Transverse colon (tissue), 4 donors: ENCODE results near the gene SERGEF. TPM values are rescaled to one million over a fixed set of nuclear protein-coding genes. Genes with fewer than 3 reads are reported as not detected.

Experiments
- DNase-seq: peaks from one replicate; pipeline ENCODE4 v3.0.0-alpha.2; 2019
- H3K27ac ChIP-seq, 4 donors: fragments of 200-600 bp; sonication (generic); 2 replicates each; pipeline ENCODE4 v1.5.1; 2016 to 2018; ENCODE audit warnings: inconsistent platforms in 4 of 4
- H3K27me3 ChIP-seq: fragments of 200-600 bp; sonication (generic); 2 replicates; pipeline ENCODE4 v1.5.1; 2017; ENCODE audit warnings: inconsistent platforms
- H3K36me3 ChIP-seq, 4 donors: fragments of 200-600 bp; sonication (generic); 2 replicates each; pipeline ENCODE4 v1.5.1; 2017 to 2019; ENCODE audit warnings: inconsistent platforms in 4 of 4
- H3K4me1 ChIP-seq, 4 donors: fragments of 200-600 bp; sonication (generic); 2 replicates each; pipeline ENCODE4 v1.5.1; 2017 to 2020; ENCODE audit warnings: inconsistent platforms in 4 of 4
- H3K4me3 ChIP-seq, 4 donors: fragments of 200-600 bp; sonication (generic); 1 replicate in 1 of 4; 2 replicates in 3 of 4; pipeline versions ENCODE4 v1.5.1 to v1.6.1; 2017 to 2019; ENCODE audit warnings: inconsistent platforms in 4 of 4
- H3K9me3 ChIP-seq, 2 donors: fragments of 200-600 bp; sonication (generic); 2 replicates each; pipeline ENCODE4 v1.5.1; 2017 to 2019; ENCODE audit warnings: inconsistent platforms in 2 of 2
- EP300 ChIP-seq: sonication (generic); formaldehyde crosslinking; IDR thresholded peaks from one replicate; pipeline ENCODE4 v1.6.1; 2017; ENCODE audit warnings: antibody characterized with exemption, low read depth
- POLR2A ChIP-seq: fragments of 450-650 bp; IDR thresholded peaks from one replicate; pipeline ENCODE4 v1.6.1; 2016; ENCODE audit warnings: antibody characterized with exemption, mild to moderate bottlenecking, moderate library complexity
- POLR2AphosphoS5 ChIP-seq, 3 donors: sonication (generic); formaldehyde crosslinking; IDR thresholded peaks; one replicate each; pipeline ENCODE4 v1.6.1; 2016; ENCODE audit warnings: antibody characterized with exemption in 3 of 3
- WGBS, 2 donors: methylation state at CpG; one replicate each; pipeline ENCODE4 v1.1.5; 2018; ENCODE audit warnings: low coverage in 1 of 2; 5-methylcytosine and 5-hydroxymethylcytosine counted together
- in situ Hi-C, 4 donors: fragments of 200-750 bp; cut with MboI; loops; one replicate each; pipeline versions ENCODE4 v1.15.0 to v1.15.1; 2017; ENCODE audit warnings: low sequenced_read_pairs in 3 of 4, low pct_ligation_motif_present in 1 of 4, low pct_unique_long_range_greater_than_20kb in 1 of 4
- intact Hi-C: fragments of 100-400 bp; cut with DNase I; formaldehyde crosslinking; loops from one replicate; pipeline ENCODE4 v1.15.1; 2023; ENCODE audit warnings: low total_unique reads
- total RNA-seq, 4 donors: library from RNA; depleted of rRNA; stranded (reverse); fragments of >200 nt; gene quantifications; one replicate each; pipeline ENCODE4 v1.1.0, GENCODE V29; 2016
- TF ChIP-seq, protein P1 (sequence below), 5 experiments: fragments of 200-600 bp in 3 of 5; fragments of 450-650 bp in 2 of 5; sonication (generic) in 3 of 5; IDR thresholded peaks; 1 replicate in 2 of 5; 2 replicates in 3 of 5; pipeline ENCODE4 v1.5.1; 2016 to 2017; ENCODE audit warnings: antibody characterized with exemption in 5 of 5, inconsistent platforms in 3 of 5, mild to moderate bottlenecking in 2 of 5, moderate library complexity in 1 of 5

SERGEF gene
- total RNA-seq, 4 donors from 2014 or later: 11.6 to 28.9 (median 19.1) TPM

DNA sequence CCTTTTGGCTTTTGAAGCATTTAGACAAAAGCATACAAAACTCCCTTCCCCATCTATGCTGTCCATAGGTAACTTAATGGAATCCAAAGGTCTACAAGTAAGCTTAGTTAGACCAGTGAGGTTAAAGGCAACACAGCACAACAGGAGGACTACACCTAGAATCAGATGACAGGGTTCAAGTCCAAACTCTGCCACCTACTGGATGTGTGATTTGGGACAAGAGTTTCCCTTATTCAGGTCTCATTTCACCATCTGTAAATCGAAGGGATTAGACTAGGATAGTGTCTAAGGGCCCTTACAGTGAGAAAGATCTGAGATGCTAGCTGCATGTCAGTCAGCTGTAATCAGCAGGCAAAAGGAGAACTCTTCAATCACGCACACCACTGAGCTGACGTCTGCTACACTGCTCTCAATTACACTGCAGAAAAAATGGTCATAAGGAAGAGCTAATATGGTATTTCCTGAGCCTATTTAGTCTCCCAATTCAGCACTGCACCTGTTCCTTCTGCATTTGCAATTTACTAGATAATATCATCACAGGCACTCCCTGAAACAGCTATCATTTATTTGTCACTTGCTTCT is 82.2 kb downstream of the SERGEF start:
- Histone ChIP-seq H3K27me3 (no peaks in the 10 kb centered on the region), H3K27ac (no peak overlapping the region), H3K4me3 (no peak overlapping the region), H3K36me3 (peaks cover 0 to 3% (median 0%) of the 10 kb centered on the region in 4 donors), H3K9me3 (no peaks in the 10 kb centered on the region), H3K4me1 (no peaks in the 10 kb centered on the region)
- TF ChIP-seq POLR2AphosphoS5 (IDR thresholded peaks at IDR 0.05) (no peak), EP300 (no peak), POLR2A (no peak)
- TF ChIP-seq, protein P1, sequence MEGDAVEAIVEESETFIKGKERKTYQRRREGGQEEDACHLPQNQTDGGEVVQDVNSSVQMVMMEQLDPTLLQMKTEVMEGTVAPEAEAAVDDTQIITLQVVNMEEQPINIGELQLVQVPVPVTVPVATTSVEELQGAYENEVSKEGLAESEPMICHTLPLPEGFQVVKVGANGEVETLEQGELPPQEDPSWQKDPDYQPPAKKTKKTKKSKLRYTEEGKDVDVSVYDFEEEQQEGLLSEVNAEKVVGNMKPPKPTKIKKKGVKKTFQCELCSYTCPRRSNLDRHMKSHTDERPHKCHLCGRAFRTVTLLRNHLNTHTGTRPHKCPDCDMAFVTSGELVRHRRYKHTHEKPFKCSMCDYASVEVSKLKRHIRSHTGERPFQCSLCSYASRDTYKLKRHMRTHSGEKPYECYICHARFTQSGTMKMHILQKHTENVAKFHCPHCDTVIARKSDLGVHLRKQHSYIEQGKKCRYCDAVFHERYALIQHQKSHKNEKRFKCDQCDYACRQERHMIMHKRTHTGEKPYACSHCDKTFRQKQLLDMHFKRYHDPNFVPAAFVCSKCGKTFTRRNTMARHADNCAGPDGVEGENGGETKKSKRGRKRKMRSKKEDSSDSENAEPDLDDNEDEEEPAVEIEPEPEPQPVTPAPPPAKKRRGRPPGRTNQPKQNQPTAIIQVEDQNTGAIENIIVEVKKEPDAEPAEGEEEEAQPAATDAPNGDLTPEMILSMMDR (IDR thresholded peaks at IDR 0.05): no peak
- intact Hi-C loops (no loop called here), in situ Hi-C loops (no loop called here)
- WGBS, 2 donors: 92 to 96% methylated on average over 3 of the region's 3 CpGs
- no peak for DNase-seq

- no peaks in the 10 kb centered on the region for H3K27me3 ChIP-seq
- intact Hi-C loops (no loop called here), in situ Hi-C loops (no loop called here)
- H3K9me3 ChIP-seq: no peaks in the 10 kb centered on the region
- no peak for DNase-seq
- 89 to 98% methylated on average over 3 of the region's 3 CpGs for WGBS, 2 donors
- no peak overlapping the region for H3K27ac ChIP-seq
- H3K4me3 ChIP-seq: no peak overlapping the region
- no peaks in the 10 kb centered on the region for H3K4me1 ChIP-seq
- TF ChIP-seq POLR2AphosphoS5 (IDR thresholded peaks at IDR 0.05): no peak
- TF ChIP-seq EP300: no peak
- TF ChIP-seq, protein P1 (IDR thresholded peaks at IDR 0.05): no peak
- no peak for TF ChIP-seq POLR2A
- H3K36me3 ChIP-seq: peaks cover 0 to 3% (median 0%) of the 10 kb centered on the region in 4 donors
Observed at GRCh38 chr11:17929171-17929570, 83.7 kb downstream of the SERGEF start.

DNA sequence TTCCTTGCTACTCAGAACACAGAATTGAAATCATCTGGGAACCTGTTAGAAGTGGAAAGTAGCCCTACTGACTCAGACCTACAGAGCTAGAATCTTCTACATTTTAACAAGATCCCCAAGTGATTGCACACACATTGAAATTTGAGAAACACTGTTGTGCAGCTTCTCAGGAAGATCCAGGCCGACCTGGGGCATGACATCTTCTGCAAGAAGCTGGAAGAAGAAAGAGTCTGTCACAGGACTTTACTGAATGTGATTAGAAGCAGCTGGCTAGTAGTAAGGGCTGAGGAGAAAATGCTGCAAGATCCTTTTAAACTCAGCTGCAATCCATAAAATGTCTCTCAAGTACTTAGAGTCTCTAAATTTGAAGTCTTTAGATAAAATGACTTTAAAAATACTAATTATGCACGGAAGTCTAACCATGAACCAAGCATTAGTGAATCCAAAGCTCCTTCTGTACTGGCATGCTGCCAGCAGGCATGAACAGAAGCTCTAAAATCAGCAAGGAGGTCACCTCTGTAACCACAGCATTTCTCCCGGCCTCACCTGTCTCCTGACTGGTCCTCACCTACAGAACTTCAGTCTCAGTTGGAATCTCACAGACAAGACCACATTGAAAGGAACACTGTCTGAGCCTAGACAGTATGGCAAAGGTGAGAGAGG is 85.0 kb downstream of the SERGEF start:
- no peak for DNase-seq
- no peaks in the 10 kb centered on the region for H3K9me3 ChIP-seq
- in situ Hi-C loops: no loop called here
- 72 to 83% methylated on average over 1 to 3 of the region's 3 CpGs for WGBS, 2 donors
- H3K27ac ChIP-seq: no peak overlapping the region
- peaks cover 0 to 3% (median 0%) of the 10 kb centered on the region in 4 donors for H3K36me3 ChIP-seq
- H3K4me1 ChIP-seq: no peaks in the 10 kb centered on the region
- no peak for TF ChIP-seq POLR2A
- TF ChIP-seq POLR2AphosphoS5 (IDR thresholded peaks at IDR 0.05): no peak
- H3K4me3 ChIP-seq: no peak overlapping the region
- intact Hi-C loops: no loop called here
- no peaks in the 10 kb centered on the region for H3K27me3 ChIP-seq

DNA sequence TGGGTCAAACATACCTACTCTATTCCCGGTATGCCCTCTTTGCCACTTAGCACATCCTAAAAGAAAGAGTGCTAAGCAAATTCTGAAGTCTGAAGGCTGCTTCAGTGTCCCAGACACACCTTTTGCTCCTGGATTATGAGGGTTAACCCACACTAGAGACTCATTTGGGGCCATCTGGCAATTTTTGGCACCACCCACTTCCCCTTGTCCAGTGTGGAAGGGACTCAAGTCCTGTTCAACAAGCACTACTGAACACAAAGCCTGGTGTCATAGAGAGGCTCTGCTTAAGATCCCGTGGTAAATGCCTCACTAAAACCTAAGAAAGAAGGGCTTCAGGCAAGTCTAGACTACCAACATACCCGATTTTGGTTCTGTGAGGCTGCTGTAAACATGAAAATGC is 85.8 kb downstream of the SERGEF start:
- H3K36me3 ChIP-seq: no peaks in the 10 kb centered on the region
- no peaks in the 10 kb centered on the region for H3K9me3 ChIP-seq
- in situ Hi-C loops (no loop called here), intact Hi-C loops (no loop called here)
- no peaks in the 10 kb centered on the region for H3K4me1 ChIP-seq
- 81 to 92% methylated on average over 3 of the region's 3 CpGs for WGBS, 2 donors
- H3K27me3 ChIP-seq: no peaks in the 10 kb centered on the region
- H3K27ac ChIP-seq: no peak overlapping the region
- TF ChIP-seq, protein P1 (IDR thresholded peaks at IDR 0.05): no peak
- DNase-seq: no peak
- no peak overlapping the region for H3K4me3 ChIP-seq
